Sigmoid colon (tissue), 7 donors: ENCODE measurements around the gene ATAT1. TPM values are rescaled to one million over a fixed set of nuclear protein-coding genes. Genes with fewer than 3 reads are reported as not detected.
A peak's percentile ranks its signal among the peaks of the same experiment; 100 is the strongest.

Source experiments
- DNase-seq: peaks from one replicate; pipeline ENCODE4 v3.0.0-alpha.2; 2019
- H3K27ac ChIP-seq, 4 donors: fragments of 200-600 bp; sonication (generic); one replicate each; pipeline ENCODE4 v1.5.1; 2016 to 2019; ENCODE audit warnings: mild to moderate bottlenecking in 1 of 4
- H3K27me3 ChIP-seq, 3 donors: fragments of 200-600 bp; sonication (generic); one replicate each; pipeline ENCODE4 v1.5.1; 2019; ENCODE audit warnings: mild to moderate bottlenecking in 1 of 3
- H3K36me3 ChIP-seq, 4 donors: fragments of 200-600 bp; sonication (generic); one replicate each; pipeline ENCODE4 v1.5.1; 2016 to 2019
- H3K4me1 ChIP-seq, 4 donors: fragments of 200-600 bp; sonication (generic); one replicate each; pipeline ENCODE4 v1.5.1; 2017 to 2019
- H3K4me3 ChIP-seq, 4 donors: fragments of 200-600 bp; sonication (generic); one replicate each; pipeline ENCODE4 v1.5.1; 2017 to 2019; ENCODE audit warnings: mild to moderate bottlenecking in 2 of 4, moderate library complexity in 1 of 4
- H3K9me3 ChIP-seq, 4 donors: fragments of 200-600 bp in 3 of 4; sonication (generic) in 3 of 4; one replicate each; pipeline versions ENCODE4 v1.5.1 to v1.6.1; 2013 to 2019
- EP300 ChIP-seq, 4 donors: sonication (generic); formaldehyde crosslinking; IDR thresholded peaks; one replicate each; pipeline ENCODE4 v1.6.1; 2017; ENCODE audit warnings: antibody characterized with exemption in 4 of 4
- POLR2A ChIP-seq, 2 donors: fragments of 450-650 bp; IDR thresholded peaks; one replicate each; pipeline ENCODE4 v1.6.1; 2016; ENCODE audit warnings: antibody characterized with exemption in 2 of 2, mild to moderate bottlenecking in 2 of 2, moderate library complexity in 2 of 2
- POLR2AphosphoS5 ChIP-seq, 4 donors: sonication (generic); formaldehyde crosslinking; IDR thresholded peaks; one replicate each; pipeline ENCODE4 v1.6.1; 2017; ENCODE audit warnings: antibody characterized with exemption in 4 of 4
- WGBS, 2 donors: extraction: QIAGEN DNeasy Blood & Tissue Kit; methylation state at CpG; one replicate each; pipeline ENCODE4 v1.1.7; 2013; 5-methylcytosine and 5-hydroxymethylcytosine counted together
- intact Hi-C: fragments of 100-400 bp; cut with DNase I; formaldehyde crosslinking; loops from one replicate; pipeline ENCODE4 v1.15.1; 2023
- polyA plus RNA-seq, 3 donors: library from polyadenylated mRNA; stranded (reverse); fragments of 200-250 nt; gene quantifications; one replicate each; pipeline ENCODE4 v1.2.3, GENCODE V29; 2013
- total RNA-seq, 4 donors: library from RNA; depleted of rRNA; stranded (reverse); fragments of >200 nt; gene quantifications; one replicate each; pipeline ENCODE4 v1.1.0, GENCODE V29; 2016
- TF ChIP-seq, protein P1 (sequence below), 4 experiments: fragments of 450-650 bp in 3 of 4; fragments of 200-600 bp in 1 of 4; IDR thresholded peaks; one replicate each; pipeline ENCODE4 v1.5.1; 2016 to 2019; ENCODE audit warnings: antibody characterized with exemption in 4 of 4, mild to moderate bottlenecking in 3 of 4, moderate library complexity in 2 of 4
- donor health status: healthy with polysubstance abuse.
- donor health status: Bipolar disorder and iron deficiency.
- donor health status: healthy.

Gene ATAT1
- total and polyA plus RNA-seq, 7 donors, result 2.6 to 8.5 (median 4.2) TPM

DNA sequence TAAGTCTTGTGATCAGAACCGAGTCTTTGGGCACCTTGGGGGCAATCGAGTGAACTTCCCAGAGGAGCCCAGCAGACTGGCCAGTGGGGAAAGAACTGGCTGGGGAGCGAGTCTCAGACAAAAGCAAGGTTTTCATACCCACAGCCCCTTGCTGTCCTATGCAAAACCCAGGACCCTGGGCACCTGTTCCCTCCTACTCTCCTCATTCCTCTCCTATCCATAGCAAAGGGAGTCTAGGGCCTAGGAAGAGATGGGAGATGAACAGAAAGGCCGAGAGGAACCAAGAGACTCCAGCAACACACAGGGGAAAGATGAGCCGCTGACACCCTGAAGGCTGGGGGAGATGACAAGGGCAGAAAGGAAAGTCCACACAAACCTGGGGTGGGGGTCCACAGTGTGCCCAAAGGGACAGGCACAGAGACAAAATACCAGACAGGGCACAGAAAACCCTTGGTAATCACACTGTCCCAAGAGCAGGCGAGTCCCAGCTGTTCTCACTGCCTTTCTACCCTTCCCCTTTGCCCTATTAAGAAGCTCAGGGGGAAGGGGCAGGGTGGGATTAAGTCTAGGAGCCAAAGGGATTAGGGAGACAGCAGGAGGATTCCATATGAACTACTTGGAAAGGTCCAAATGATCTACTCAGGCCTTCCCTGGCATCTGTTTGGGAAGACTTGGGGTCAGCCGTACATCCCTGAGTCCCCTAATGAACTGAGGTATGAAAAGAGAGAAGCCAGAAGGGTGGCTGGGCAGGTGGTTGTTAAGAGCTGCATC lies 53.3 kb downstream of the ATAT1 start:
- Histone ChIP-seq H3K27ac (peak overlapping the region; percentile 94 to 99 (median 98)), H3K27me3 (no peaks in the 10 kb centered on the region), H3K36me3 (peaks cover 15 to 42% (median 28%) of the 10 kb centered on the region in 4 donors), H3K4me1 (peaks cover 0 to 66% (median 61%) of the 10 kb centered on the region in 4 donors), H3K9me3 (no peaks in the 10 kb centered on the region), H3K4me3 (peak overlapping the region in 2 of 4 donors; percentile 63 to 79)
- 66 to 74% methylated on average over 7 of the region's 7 CpGs for WGBS, 2 donors
- no peak for TF ChIP-seq EP300 (IDR thresholded peaks at IDR 0.05)
- TF ChIP-seq, protein P1, sequence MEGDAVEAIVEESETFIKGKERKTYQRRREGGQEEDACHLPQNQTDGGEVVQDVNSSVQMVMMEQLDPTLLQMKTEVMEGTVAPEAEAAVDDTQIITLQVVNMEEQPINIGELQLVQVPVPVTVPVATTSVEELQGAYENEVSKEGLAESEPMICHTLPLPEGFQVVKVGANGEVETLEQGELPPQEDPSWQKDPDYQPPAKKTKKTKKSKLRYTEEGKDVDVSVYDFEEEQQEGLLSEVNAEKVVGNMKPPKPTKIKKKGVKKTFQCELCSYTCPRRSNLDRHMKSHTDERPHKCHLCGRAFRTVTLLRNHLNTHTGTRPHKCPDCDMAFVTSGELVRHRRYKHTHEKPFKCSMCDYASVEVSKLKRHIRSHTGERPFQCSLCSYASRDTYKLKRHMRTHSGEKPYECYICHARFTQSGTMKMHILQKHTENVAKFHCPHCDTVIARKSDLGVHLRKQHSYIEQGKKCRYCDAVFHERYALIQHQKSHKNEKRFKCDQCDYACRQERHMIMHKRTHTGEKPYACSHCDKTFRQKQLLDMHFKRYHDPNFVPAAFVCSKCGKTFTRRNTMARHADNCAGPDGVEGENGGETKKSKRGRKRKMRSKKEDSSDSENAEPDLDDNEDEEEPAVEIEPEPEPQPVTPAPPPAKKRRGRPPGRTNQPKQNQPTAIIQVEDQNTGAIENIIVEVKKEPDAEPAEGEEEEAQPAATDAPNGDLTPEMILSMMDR (IDR thresholded peaks at IDR 0.05), result no peak
- no peak for TF ChIP-seq POLR2AphosphoS5 (IDR thresholded peaks at IDR 0.05)
- no peak for TF ChIP-seq POLR2A (IDR thresholded peaks at IDR 0.05)
- no peak for DNase-seq
- intact Hi-C loops, result loop anchor here (1.0 to 5.0 kb wide), 3 partner anchors 42 to 197 kb away; no protein-coding TSS in a partner anchor

GRCh38 chr6:30681766-30682142 lies 55.1 kb downstream of the ATAT1 start:
- Histone ChIP-seq H3K27me3 (no peaks in the 10 kb centered on the region), H3K27ac (peak overlapping the region; percentile 94 to 99 (median 98)), H3K9me3 (no peaks in the 10 kb centered on the region), H3K4me3 (peak overlapping the region; percentile 7 to 87 (median 71)), H3K4me1 (peaks cover 0 to 79% (median 72%) of the 10 kb centered on the region in 4 donors), H3K36me3 (peaks cover 7 to 32% (median 19%) of the 10 kb centered on the region in 4 donors)
- intact Hi-C loops, result loop anchor here (2.0 to 5.0 kb wide), 2 partner anchors 101 to 146 kb away; no protein-coding TSS in a partner anchor
- WGBS, 2 donors, result 27 to 74% methylated on average over 4 of the region's 4 CpGs
- TF ChIP-seq POLR2A (IDR thresholded peaks at IDR 0.05) (no peak), POLR2AphosphoS5 (IDR thresholded peaks at IDR 0.05) (no peak), EP300 (IDR thresholded peaks at IDR 0.05) (no peak)
- DNase-seq, result no peak

DNA sequence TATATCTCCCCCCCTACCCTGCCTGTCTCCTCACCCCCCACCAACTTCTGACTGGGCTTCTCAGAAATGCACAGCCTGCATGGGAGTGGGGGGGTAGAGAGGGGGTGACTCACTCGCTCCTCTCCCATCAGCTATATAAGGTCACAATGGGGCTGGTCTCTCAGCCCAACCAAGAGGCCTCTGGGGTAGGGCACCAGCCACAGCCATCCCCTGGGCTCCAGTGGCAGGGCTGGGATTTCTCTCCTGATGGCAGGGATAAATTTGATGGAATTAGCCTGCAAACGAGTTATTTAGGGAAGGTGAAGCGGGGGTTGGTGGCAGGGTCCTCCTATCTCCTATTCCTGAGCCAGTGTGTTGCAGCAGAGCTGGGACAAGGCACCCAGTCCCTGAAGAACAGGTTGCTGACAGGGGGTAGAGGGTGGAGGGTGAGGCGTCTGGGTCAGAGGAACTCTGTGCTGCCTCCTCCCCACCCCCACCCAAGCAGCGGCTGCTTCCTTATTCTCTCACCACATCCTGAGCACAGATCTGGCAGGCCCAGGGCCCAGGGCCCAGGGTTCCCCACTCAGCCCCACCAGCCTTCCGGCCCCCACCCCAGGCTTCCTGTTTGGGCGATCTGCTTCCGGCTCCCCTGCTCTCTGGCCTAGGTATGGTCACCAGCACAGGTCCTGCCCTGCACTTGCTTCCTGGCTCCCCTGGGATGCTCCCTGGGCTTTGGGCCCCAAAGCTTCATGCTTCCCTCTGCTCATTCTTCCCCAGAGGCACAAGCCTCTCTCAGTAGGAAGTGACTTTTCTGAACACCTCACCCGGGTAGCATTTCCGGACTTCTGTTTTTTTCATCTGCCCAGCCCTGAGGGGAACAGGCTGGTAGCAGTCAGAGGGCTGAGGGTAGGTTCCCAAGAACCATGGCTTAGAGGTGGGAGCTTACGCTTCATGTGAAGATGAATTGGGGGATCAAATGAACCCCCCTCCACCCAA lies 55.8 kb downstream of the ATAT1 start:
- intact Hi-C loops, result loop anchor here (2.0 to 5.0 kb wide), 2 partner anchors 100 to 145 kb away; no protein-coding TSS in a partner anchor
- Histone ChIP-seq H3K36me3 (peaks cover 2 to 25% (median 13%) of the 10 kb centered on the region in 4 donors), H3K27ac (peak overlapping the region; percentile 94 to 99 (median 98)), H3K9me3 (no peaks in the 10 kb centered on the region), H3K4me3 (peak overlapping the region; percentile 63 to 87 (median 72)), H3K4me1 (peaks cover 0 to 79% (median 73%) of the 10 kb centered on the region in 4 donors), H3K27me3 (no peaks in the 10 kb centered on the region)
- peak; percentile 94 for DNase-seq
- 30 to 62% methylated on average over 11 of the region's 11 CpGs for WGBS, 2 donors
- TF ChIP-seq POLR2AphosphoS5 (IDR thresholded peaks at IDR 0.05) (peak; percentile 87 to 93 (median 90)), EP300 (IDR thresholded peaks at IDR 0.05) (peak in 2 of 4 donors; percentile 9 to 21), POLR2A (IDR thresholded peaks at IDR 0.05) (peak; percentile 79 to 87)
- TF ChIP-seq, protein P1 (IDR thresholded peaks at IDR 0.05), result no peak

DNA sequence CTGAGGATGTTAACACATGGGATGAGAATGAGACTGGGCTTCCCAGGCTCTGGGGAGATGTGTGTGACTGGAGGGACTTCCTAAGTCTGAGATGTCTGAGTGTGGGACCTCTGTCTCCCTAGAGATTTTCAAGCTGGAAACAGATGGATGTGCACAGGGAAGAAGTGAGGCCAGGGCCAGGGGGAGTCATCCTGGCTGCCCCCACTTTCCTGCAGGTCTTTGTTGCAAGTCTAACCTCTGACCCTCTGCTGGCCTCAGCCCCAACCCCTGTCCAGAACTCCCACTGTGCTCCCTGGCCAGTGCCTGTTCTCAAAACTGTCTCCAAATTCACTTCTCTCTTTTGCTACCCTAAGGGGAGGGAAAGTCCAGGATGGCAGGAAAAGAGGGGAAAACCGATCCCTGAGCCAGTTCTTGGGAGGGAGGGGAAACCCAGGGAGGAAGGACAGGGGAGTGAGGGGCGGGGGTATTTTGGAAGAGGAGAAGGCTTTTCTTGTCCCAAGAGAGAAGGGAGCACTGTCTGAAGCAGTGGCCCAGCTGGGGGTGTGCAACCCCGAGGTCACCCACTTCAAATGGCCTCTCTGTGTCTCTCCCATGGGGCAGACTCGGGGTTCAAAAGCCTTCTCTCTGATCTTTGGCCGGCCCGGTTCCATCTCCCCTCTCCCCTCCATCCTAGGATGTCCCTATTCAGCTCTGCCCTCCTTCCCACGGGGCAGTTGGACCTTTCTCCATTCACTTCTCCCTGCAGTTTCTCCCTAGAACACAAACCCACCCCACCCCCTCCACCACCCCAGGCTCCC lies 56.7 kb downstream of the ATAT1 start:
- Histone ChIP-seq H3K9me3 (no peaks in the 10 kb centered on the region), H3K4me1 (peaks cover 0 to 86% (median 81%) of the 10 kb centered on the region in 4 donors), H3K4me3 (peak overlapping the region; percentile 63 to 87 (median 72)), H3K27ac (peak overlapping the region; percentile 94 to 99 (median 98)), H3K27me3 (no peaks in the 10 kb centered on the region), H3K36me3 (peaks cover 0 to 16% (median 5%) of the 10 kb centered on the region in 4 donors)
- peak; percentile 72 for DNase-seq
- intact Hi-C loops, result loop anchor here (2.0 to 5.0 kb wide), 2 partner anchors 99 to 144 kb away; no protein-coding TSS in a partner anchor
- TF ChIP-seq EP300 (IDR thresholded peaks at IDR 0.05) (no peak), POLR2AphosphoS5 (IDR thresholded peaks at IDR 0.05) (no peak), POLR2A (IDR thresholded peaks at IDR 0.05) (no peak)
- TF ChIP-seq, protein P1 (IDR thresholded peaks at IDR 0.05), result no peak
- WGBS, 2 donors, result 23 to 60% methylated on average over 7 of the region's 7 CpGs
